Mesenchymal stem cell (in vitro differentiated cells and primary cell): Measurements from ENCODE around the gene SLTM.
"Not testable (repeated sequence)": the region's sequence is repeated elsewhere in the genome, so short reads cannot be mapped to it uniquely, and the experiment has no call there.

Experiments
- DNase-seq: peaks from one replicate; pipeline ENCODE4 v3.0.0-alpha.2; 2013
- H2AFZ ChIP-seq: one replicate; pipeline ENCODE4 v1.6.1; 2013; ENCODE audit warnings: low read depth, mild to moderate bottlenecking, control low read depth, inconsistent platforms, low read length, moderate library complexity
- H2AK5ac ChIP-seq: 2 replicates; pipeline ENCODE4 v1.6.1; 2013; ENCODE audit warnings: low read length, moderate library complexity, mild to moderate bottlenecking, inconsistent platforms; ENCODE audit not compliant: severe bottlenecking
- H2BK120ac ChIP-seq: one replicate; pipeline ENCODE4 v1.6.1; 2013; ENCODE audit warnings: low read depth, mild to moderate bottlenecking, inconsistent platforms, low read length, moderate library complexity
- H2BK12ac ChIP-seq, 2 experiments: one replicate each; pipeline ENCODE4 v1.6.1; 2013; ENCODE audit warnings: inconsistent platforms in 2 of 2, low read length in 2 of 2, mild to moderate bottlenecking in 2 of 2, moderate library complexity in 2 of 2, control low read depth in 1 of 2
- H2BK15ac ChIP-seq: one replicate; pipeline ENCODE4 v1.6.1; 2013; ENCODE audit warnings: mild to moderate bottlenecking, low read depth, inconsistent platforms; ENCODE audit not compliant: poor library complexity, severe bottlenecking
- H2BK5ac ChIP-seq: 2 replicates; pipeline ENCODE4 v1.6.1; 2013; ENCODE audit warnings: low read depth, mild to moderate bottlenecking, low read length, control low read depth, inconsistent platforms; ENCODE audit not compliant: poor library complexity, severe bottlenecking
- H3K14ac ChIP-seq, 2 experiments: one replicate each; pipeline ENCODE4 v1.6.1; 2013; ENCODE audit warnings: inconsistent platforms in 2 of 2, low read length in 2 of 2, control low read depth in 1 of 2, mild to moderate bottlenecking in 1 of 2, moderate library complexity in 1 of 2
- H3K18ac ChIP-seq, 2 experiments: one replicate each; pipeline ENCODE4 v1.6.1; 2013; ENCODE audit warnings: inconsistent platforms in 2 of 2, low read length in 2 of 2, control low read depth in 1 of 2, low read depth in 1 of 2, mild to moderate bottlenecking in 1 of 2
- H3K23ac ChIP-seq, 2 experiments: one replicate each; pipeline ENCODE4 v1.6.1; 2013; ENCODE audit warnings: inconsistent platforms in 2 of 2, low read length in 2 of 2, mild to moderate bottlenecking in 2 of 2, moderate library complexity in 2 of 2, control low read depth in 1 of 2
- H3K27ac ChIP-seq: 2 replicates; pipeline ENCODE4 v1.5.1; 2013; ENCODE audit warnings: mild to moderate bottlenecking, moderate library complexity, low read length, control low read depth, inconsistent platforms; ENCODE audit not compliant: poor library complexity, severe bottlenecking
- H3K27me3 ChIP-seq, 2 experiments: 2 replicates each; pipeline versions ENCODE4 v1.6.1 to v1.7.0; 2013; ENCODE audit warnings: low read length in 2 of 2, mild to moderate bottlenecking in 2 of 2, moderate library complexity in 2 of 2, control low read depth in 1 of 2, inconsistent platforms in 1 of 2; ENCODE audit not compliant: control insufficient read depth in 1 of 2, insufficient read depth in 1 of 2
- H3K36me3 ChIP-seq, 2 experiments: 2 replicates each; pipeline versions ENCODE4 v1.6.1 to v1.7.0; 2013; ENCODE audit warnings: low read length in 2 of 2, control low read depth in 1 of 2, inconsistent platforms in 1 of 2, low read depth in 1 of 2, mild to moderate bottlenecking in 1 of 2; ENCODE audit not compliant: insufficient read depth in 2 of 2, control insufficient read depth in 1 of 2
- H3K4ac ChIP-seq, 2 experiments: one replicate each; pipeline ENCODE4 v1.6.1; 2013; ENCODE audit warnings: inconsistent platforms in 2 of 2, low read length in 2 of 2, mild to moderate bottlenecking in 2 of 2, moderate library complexity in 2 of 2, control low read depth in 1 of 2, low read depth in 1 of 2
- H3K4me1 ChIP-seq: 2 replicates; pipeline ENCODE4 v1.6.1; 2013; ENCODE audit warnings: low read depth, low read length, control low read depth; ENCODE audit not compliant: control insufficient read depth, insufficient read depth
- H3K4me2 ChIP-seq: 2 replicates; pipeline ENCODE4 v1.6.1; 2013; ENCODE audit warnings: low read length, mild to moderate bottlenecking, inconsistent platforms; ENCODE audit not compliant: poor library complexity, severe bottlenecking
- H3K4me3 ChIP-seq, 2 experiments: 2 replicates each; pipeline versions ENCODE4 v1.5.1 to v1.7.0; 2013; ENCODE audit warnings: low read length in 2 of 2, mild to moderate bottlenecking in 2 of 2, control low read depth in 1 of 2, low read depth in 1 of 2; ENCODE audit not compliant: insufficient read depth in 1 of 2
- H3K79me1 ChIP-seq: replicated peaks from 2 replicates; pipeline ENCODE4 v1.6.1; 2013; ENCODE audit warnings: mild to moderate bottlenecking, control low read depth, low read length, inconsistent platforms; ENCODE audit not compliant: poor library complexity, severe bottlenecking
- H3K9ac ChIP-seq: 2 replicates; pipeline ENCODE4 v1.7.0; 2013; ENCODE audit warnings: mild to moderate bottlenecking, low read length, moderate library complexity
- H3K9me3 ChIP-seq: 2 replicates; pipeline ENCODE4 v1.7.0; 2013; ENCODE audit warnings: mild to moderate bottlenecking, low read length; ENCODE audit not compliant: control insufficient read depth
- H4K8ac ChIP-seq: one replicate; pipeline ENCODE4 v1.6.1; 2013; ENCODE audit warnings: inconsistent platforms, mild to moderate bottlenecking, low read length, moderate library complexity
- H4K91ac ChIP-seq: one replicate; pipeline ENCODE4 v1.6.1; 2013; ENCODE audit warnings: mild to moderate bottlenecking, low read length, inconsistent platforms
- WGBS: methylation state at CpG from one replicate; pipeline ENCODE4 v1.1.7; 2013; ENCODE audit warnings: mixed read lengths; 5-methylcytosine and 5-hydroxymethylcytosine counted together

Gene SLTM

GRCh38 chr15:58862326-58862725 lies 71.2 kb downstream of the SLTM start:
- no peak overlapping the region for H2BK5ac ChIP-seq

GRCh38 chr15:58856621-58857020 lies 76.9 kb downstream of the SLTM start:
- H3K23ac ChIP-seq, H4K91ac ChIP-seq, H3K4me3 ChIP-seq, DNase-seq, H3K14ac ChIP-seq, H2BK12ac ChIP-seq, H3K4ac ChIP-seq, H2BK5ac ChIP-seq, H2BK15ac ChIP-seq, H3K79me1 ChIP-seq, H3K9me3 ChIP-seq, H3K27ac ChIP-seq, H2AK5ac ChIP-seq, H3K4me2 ChIP-seq, H3K27me3 ChIP-seq, H2BK120ac ChIP-seq, H3K9ac ChIP-seq, H3K18ac ChIP-seq, H3K4me1 ChIP-seq, H4K8ac ChIP-seq, H2AFZ ChIP-seq: not testable (repeated sequence)
- no CpG with 5 or more reads among the region's 1 CpG for WGBS
- H3K36me3 ChIP-seq: peaks cover 2 to 31% of the 10 kb centered on the region in 2 experiments

More at GRCh38 chr15:58862326-58862725, 71.2 kb downstream of the SLTM start:
- H3K79me1 ChIP-seq: no peaks in the 10 kb centered on the region
- no peak overlapping the region for H2BK12ac ChIP-seq
- H3K4me1 ChIP-seq: no peaks in the 10 kb centered on the region
- peaks cover 0 to 7% of the 10 kb centered on the region in 2 experiments for H3K36me3 ChIP-seq
- no peak overlapping the region for H2AK5ac ChIP-seq
- H3K4ac ChIP-seq: no peak overlapping the region
- no peak overlapping the region for H3K23ac ChIP-seq
- H3K9me3 ChIP-seq: no peaks in the 10 kb centered on the region
- H3K4me3 ChIP-seq: no peak overlapping the region
- H3K9ac ChIP-seq: no peak overlapping the region
- no peak overlapping the region for H2BK15ac ChIP-seq
- no peak overlapping the region for H3K14ac ChIP-seq
- no peak overlapping the region for H4K91ac ChIP-seq
- no peak overlapping the region for H4K8ac ChIP-seq
- no peak overlapping the region for H3K27ac ChIP-seq
- no peak overlapping the region for H2BK120ac ChIP-seq
- H3K27me3 ChIP-seq: no peaks in the 10 kb centered on the region
- no peak overlapping the region for H2AFZ ChIP-seq
- no CpG with 5 or more reads among the region's 2 CpGs for WGBS
- H3K4me2 ChIP-seq: no peak overlapping the region
- no peak for DNase-seq
- H3K18ac ChIP-seq: no peak overlapping the region

DNA sequence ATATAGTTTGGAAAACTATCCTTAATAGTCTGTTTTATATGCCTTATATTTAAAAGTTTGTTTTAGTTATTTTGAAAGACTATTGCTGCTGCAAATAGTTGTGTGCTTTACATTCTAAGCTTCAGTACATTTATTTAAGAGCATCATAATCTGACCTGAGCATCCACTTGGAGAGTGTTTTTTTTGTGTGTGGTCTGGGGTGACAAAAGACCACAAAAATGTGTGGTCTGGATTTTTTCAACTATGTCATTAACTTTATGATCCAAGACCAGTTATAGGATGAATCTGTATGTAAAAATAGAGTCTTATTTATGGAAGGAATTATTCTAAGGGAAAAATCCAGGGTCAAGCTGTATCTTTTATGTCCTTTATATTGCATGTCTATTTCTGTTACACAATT lies 77.4 kb downstream of the SLTM start:
- H2BK15ac ChIP-seq: no peak overlapping the region
- no peak overlapping the region for H3K4me3 ChIP-seq
- no peaks in the 10 kb centered on the region for H3K9me3 ChIP-seq
- no peak overlapping the region for H4K8ac ChIP-seq
- no peak overlapping the region for H2AK5ac ChIP-seq
- no peak overlapping the region for H2BK12ac ChIP-seq
- no peaks in the 10 kb centered on the region for H3K79me1 ChIP-seq
- H2AFZ ChIP-seq: no peak overlapping the region
- no peak overlapping the region for H3K9ac ChIP-seq
- H4K91ac ChIP-seq: no peak overlapping the region
- H3K18ac ChIP-seq: no peak overlapping the region
- H3K4me1 ChIP-seq: peaks cover 1% of the 10 kb centered on the region
- H3K23ac ChIP-seq: no peak overlapping the region
- no peak overlapping the region for H2BK5ac ChIP-seq
- peaks cover 2 to 34% of the 10 kb centered on the region in 2 experiments for H3K36me3 ChIP-seq
- no peak overlapping the region for H2BK120ac ChIP-seq
- H3K14ac ChIP-seq: no peak overlapping the region
- H3K4me2 ChIP-seq: no peak overlapping the region
- peak; percentile 50 for DNase-seq
- no peaks in the 10 kb centered on the region for H3K27me3 ChIP-seq
- H3K27ac ChIP-seq: no peak overlapping the region
- H3K4ac ChIP-seq: no peak overlapping the region

DNA sequence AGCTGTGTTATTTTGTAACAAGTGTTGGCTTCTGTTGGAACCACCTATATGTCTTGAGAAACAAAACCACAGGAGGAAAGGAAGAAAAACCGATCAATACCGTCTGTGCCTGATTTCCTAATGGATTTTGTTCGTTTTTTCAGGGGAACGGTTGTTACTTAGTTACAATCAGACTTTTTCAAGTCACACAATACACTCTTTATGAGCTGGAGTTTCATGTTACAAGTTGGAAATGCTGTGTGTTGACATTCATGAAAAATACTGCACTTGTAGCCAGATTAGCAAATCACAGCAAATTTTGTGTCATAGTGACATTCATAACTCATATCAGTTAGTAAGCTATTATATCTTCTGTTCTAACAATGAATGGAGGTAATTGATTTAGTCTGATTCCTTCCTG lies 78.9 kb downstream of the SLTM start:
- no peak overlapping the region for H2BK15ac ChIP-seq
- H3K4me2 ChIP-seq: no peak overlapping the region
- H3K4me1 ChIP-seq: peaks cover 1% of the 10 kb centered on the region
- H2BK120ac ChIP-seq: no peak overlapping the region
- no peak overlapping the region for H3K27ac ChIP-seq
- H2BK12ac ChIP-seq: no peak overlapping the region
- H3K27me3 ChIP-seq: no peaks in the 10 kb centered on the region
- H3K23ac ChIP-seq: no peak overlapping the region
- H3K9me3 ChIP-seq: no peaks in the 10 kb centered on the region
- H3K9ac ChIP-seq: no peak overlapping the region
- no peak overlapping the region for H3K4ac ChIP-seq
- no peak overlapping the region for H4K91ac ChIP-seq
- peaks cover 5 to 35% of the 10 kb centered on the region in 2 experiments for H3K36me3 ChIP-seq
- no peak overlapping the region for H3K14ac ChIP-seq
- no peak overlapping the region for H3K18ac ChIP-seq
- H2AFZ ChIP-seq: no peak overlapping the region
- no peak overlapping the region for H4K8ac ChIP-seq
- H2BK5ac ChIP-seq: no peak overlapping the region
- H3K4me3 ChIP-seq: no peak overlapping the region
- WGBS: no CpG with 5 or more reads among the region's 4 CpGs
- no peak overlapping the region for H2AK5ac ChIP-seq
- H3K79me1 ChIP-seq: no peaks in the 10 kb centered on the region
- DNase-seq: no peak
